ENCODE measurements around the gene SERINC1. TPM values are rescaled to one million over a fixed set of nuclear protein-coding genes. Genes with fewer than 3 reads are reported as not detected.

Gene SERINC1
- total RNA-seq, 2 experiments from 2014 or later, result 61.0 to 63.1 TPM

GRCh38 chr6:122426597-122426996 is 45.0 kb downstream of the SERINC1 start:
- DNase-seq, result no peak
- Mint-ChIP-seq H3K9me3 (no peaks in the 10 kb centered on the region), H3K36me3 (ENCODE audit: low read depth) (peaks cover 72% of the 10 kb centered on the region), H3K4me3 (no peak overlapping the region), H3K4me1 (peaks cover 2% of the 10 kb centered on the region), H3K27ac (no peak overlapping the region), H3K27me3 (no peaks in the 10 kb centered on the region)
- POLR2A ChIA-PET, result no interaction called here
- CTCF ChIA-PET, result interaction anchor here (1.4 to 2.3 kb wide), 3 partner anchors 12 to 45 kb away, joined by 3 to 11 read pairs (median 4); partner anchors contain the start of gene SERINC1

GRCh38 chr6:122423734-122424133 is 47.9 kb downstream of the SERINC1 start:
- Mint-ChIP-seq H3K27ac (no peak overlapping the region), H3K9me3 (no peaks in the 10 kb centered on the region), H3K27me3 (no peaks in the 10 kb centered on the region), H3K4me1 (peaks cover 2% of the 10 kb centered on the region), H3K36me3 (ENCODE audit: low read depth) (peaks cover 64% of the 10 kb centered on the region), H3K4me3 (no peak overlapping the region)
- no peak for DNase-seq
- ChIA-PET POLR2A (no interaction called here), CTCF (no interaction called here)

- POLR2A ChIA-PET, result no interaction called here
These were observed 48.9 kb downstream of the SERINC1 start for GRCh38 chr6:122422614-122423267.

GRCh38 chr6:122422003-122422402 is 49.6 kb downstream of the SERINC1 start:
- DNase-seq, result no peak
- H3K9me3 Mint-ChIP-seq, result no peaks in the 10 kb centered on the region
- H3K36me3 Mint-ChIP-seq (ENCODE audit: low read depth), result peaks cover 51% of the 10 kb centered on the region
- H3K27me3 Mint-ChIP-seq, result no peaks in the 10 kb centered on the region
- ChIA-PET CTCF (interaction anchor here (1.3 kb wide), 1 partner anchor 9 kb away, joined by 3 read pairs; no protein-coding TSS in a partner anchor), POLR2A (no interaction called here)
- H3K4me1 Mint-ChIP-seq, result peaks cover 2% of the 10 kb centered on the region
- no peak overlapping the region for H3K4me3 Mint-ChIP-seq
- no peak overlapping the region for H3K27ac Mint-ChIP-seq

More at GRCh38 chr6:122422614-122423267, 48.9 kb downstream of the SERINC1 start:
- Mint-ChIP-seq H3K27me3 (no peaks in the 10 kb centered on the region), H3K4me3 (no peak overlapping the region), H3K36me3 (ENCODE audit: low read depth) (peaks cover 59% of the 10 kb centered on the region), H3K27ac (no peak overlapping the region), H3K4me1 (peaks cover 2% of the 10 kb centered on the region), H3K9me3 (no peaks in the 10 kb centered on the region)
- DNase-seq, result no peak
- CTCF ChIA-PET, result interaction anchor here (0.7 to 1.3 kb wide), 2 partner anchors 9 to 16 kb away, joined by 3 read pairs; no protein-coding TSS in a partner anchor

GRCh38 chr6:122416825-122417224 is 54.8 kb downstream of the SERINC1 start:
- Mint-ChIP-seq H3K4me3 (no peak overlapping the region), H3K4me1 (no peaks in the 10 kb centered on the region), H3K27me3 (no peaks in the 10 kb centered on the region), H3K27ac (no peak overlapping the region), H3K9me3 (no peaks in the 10 kb centered on the region), H3K36me3 (ENCODE audit: low read depth) (peaks cover 32% of the 10 kb centered on the region)
- ChIA-PET CTCF (interaction anchor here (0.6 to 1.2 kb wide), 4 partner anchors 9 to 1563 kb away, joined by 3 to 4 read pairs (median 4); no protein-coding TSS in a partner anchor), POLR2A (no interaction called here)
- no peak for DNase-seq

- Mint-ChIP-seq H3K36me3 (ENCODE audit: low read depth) (peaks cover 53% of the 10 kb centered on the region), H3K4me3 (no peak overlapping the region), H3K27ac (no peak overlapping the region), H3K9me3 (peaks cover 14% of the 10 kb centered on the region), H3K4me1 (peaks cover 31% of the 10 kb centered on the region), H3K27me3 (no peaks in the 10 kb centered on the region)
- DNase-seq, result no peak
- CTCF ChIA-PET, result no interaction called here
- POLR2A ChIA-PET, result no interaction called here
These were observed 59.6 kb downstream of the SERINC1 start for GRCh38 chr6:122412001-122412400.

GRCh38 chr6:122408702-122409458 is 62.7 kb downstream of the SERINC1 start:
- peaks cover 49% of the 10 kb centered on the region for H3K4me1 Mint-ChIP-seq
- peak overlapping the region; percentile 69 for H3K4me3 Mint-ChIP-seq
- ChIA-PET POLR2A (no interaction called here), CTCF (no interaction called here)
- DNase-seq, result no peak
- no peaks in the 10 kb centered on the region for H3K27me3 Mint-ChIP-seq
- H3K27ac Mint-ChIP-seq, result peak overlapping the region; percentile 96
- H3K9me3 Mint-ChIP-seq, result peaks cover 20% of the 10 kb centered on the region
- peaks cover 63% of the 10 kb centered on the region for H3K36me3 Mint-ChIP-seq (ENCODE audit: low read depth)

- H3K9me3 Mint-ChIP-seq, result peaks cover 21% of the 10 kb centered on the region
- no peaks in the 10 kb centered on the region for H3K27me3 Mint-ChIP-seq
- POLR2A ChIA-PET, result no interaction called here
- H3K27ac Mint-ChIP-seq, result peak overlapping the region; percentile 96
- peaks cover 58% of the 10 kb centered on the region for H3K36me3 Mint-ChIP-seq (ENCODE audit: low read depth)
- CTCF ChIA-PET, result no interaction called here
- no peak for DNase-seq
- H3K4me3 Mint-ChIP-seq, result peak overlapping the region; percentile 69
- H3K4me1 Mint-ChIP-seq, result peaks cover 52% of the 10 kb centered on the region
These were observed 63.4 kb downstream of the SERINC1 start for GRCh38 chr6:122408240-122408639.

- H3K27ac Mint-ChIP-seq, result peak overlapping the region; percentile 96
- CTCF ChIA-PET, result no interaction called here
These were observed 63.9 kb downstream of the SERINC1 start for GRCh38 chr6:122407712-122408111.

GRCh38 chr6:122406187-122406586 is 65.4 kb downstream of the SERINC1 start:
- POLR2A ChIA-PET, result no interaction called here
- Mint-ChIP-seq H3K27me3 (no peaks in the 10 kb centered on the region), H3K9me3 (peaks cover 20% of the 10 kb centered on the region), H3K27ac (no peak overlapping the region), H3K36me3 (ENCODE audit: low read depth) (peaks cover 53% of the 10 kb centered on the region), H3K4me1 (peaks cover 67% of the 10 kb centered on the region), H3K4me3 (no peak overlapping the region)
- CTCF ChIA-PET, result interaction anchor here (1.2 to 2.8 kb wide), 2 partner anchors 9 to 20 kb away, joined by 3 to 9 read pairs; no protein-coding TSS in a partner anchor
- DNase-seq, result no peak

More at GRCh38 chr6:122407712-122408111, 63.9 kb downstream of the SERINC1 start:
- Mint-ChIP-seq H3K4me1 (peaks cover 54% of the 10 kb centered on the region), H3K27me3 (no peaks in the 10 kb centered on the region), H3K4me3 (no peak overlapping the region), H3K36me3 (ENCODE audit: low read depth) (peaks cover 57% of the 10 kb centered on the region), H3K9me3 (peaks cover 21% of the 10 kb centered on the region)
- POLR2A ChIA-PET, result no interaction called here
- no peak for DNase-seq

GRCh38 chr6:122405417-122405816 is 66.2 kb downstream of the SERINC1 start:
- peaks cover 53% of the 10 kb centered on the region for H3K36me3 Mint-ChIP-seq (ENCODE audit: low read depth)
- peaks cover 18% of the 10 kb centered on the region for H3K9me3 Mint-ChIP-seq
- no peak overlapping the region for H3K4me3 Mint-ChIP-seq
- no peak for DNase-seq
- ChIA-PET POLR2A (no interaction called here), CTCF (interaction anchor here (1.0 to 2.8 kb wide), 3 partner anchors 10 to 21 kb away, joined by 3 to 9 read pairs (median 3); no protein-coding TSS in a partner anchor)
- peaks cover 72% of the 10 kb centered on the region for H3K4me1 Mint-ChIP-seq
- H3K27me3 Mint-ChIP-seq, result no peaks in the 10 kb centered on the region
- peak overlapping the region; percentile 50 for H3K27ac Mint-ChIP-seq

GRCh38 chr6:122404444-122404843 is 67.2 kb downstream of the SERINC1 start:
- no peak for DNase-seq
- ChIA-PET CTCF (interaction anchor here (2.8 kb wide), 1 partner anchor 10 kb away, joined by 9 read pairs; no protein-coding TSS in a partner anchor), POLR2A (no interaction called here)
- Mint-ChIP-seq H3K4me1 (peaks cover 65% of the 10 kb centered on the region), H3K4me3 (no peak overlapping the region), H3K27ac (no peak overlapping the region), H3K9me3 (peaks cover 18% of the 10 kb centered on the region), H3K27me3 (no peaks in the 10 kb centered on the region), H3K36me3 (ENCODE audit: low read depth) (peaks cover 49% of the 10 kb centered on the region)

GRCh38 chr6:122401104-122401503 is 70.5 kb downstream of the SERINC1 start:
- no peak for DNase-seq
- peaks cover 41% of the 10 kb centered on the region for H3K4me1 Mint-ChIP-seq
- H3K27me3 Mint-ChIP-seq, result no peaks in the 10 kb centered on the region
- peaks cover 4% of the 10 kb centered on the region for H3K9me3 Mint-ChIP-seq
- H3K36me3 Mint-ChIP-seq (ENCODE audit: low read depth), result peaks cover 21% of the 10 kb centered on the region
- H3K27ac Mint-ChIP-seq, result no peak overlapping the region
- ChIA-PET CTCF (no interaction called here), POLR2A (no interaction called here)
- peak overlapping the region; percentile 97 for H3K4me3 Mint-ChIP-seq

All from activated CD4-positive, alpha-beta T cell treated with anti-CD3 and anti-CD28 coated beads, Interleukin-2, amount 10 ng/mL, durations not matched to agents 7 days and 5 days (primary cell).